Right kidney (tissue), 9 donors: ENCODE data around the gene CNGB1.
A peak's percentile ranks its signal among the peaks of the same experiment; 100 is the strongest.
"Not testable (repeated sequence)": the region's sequence is repeated elsewhere in the genome, so short reads cannot be mapped to it uniquely, and the experiment has no call there.

ENCODE experiments used
- DNase-seq: peaks from one replicate; pipeline ENCODE4 v3.0.0-alpha.2; 2016
- long read RNA-seq, 8 donors: transcript quantifications; one replicate each; lab custom pipeline, GENCODE V29; 2026

The CNGB1 gene
- long read RNA-seq, donor 1: 0 reads
- long read RNA-seq, donor 2: 0 reads
- long read RNA-seq, donor 3: 0 reads
- long read RNA-seq, donor 4: 0 reads
- long read RNA-seq, donor 5: 0 reads
- long read RNA-seq, donor 6: 0 reads
- long read RNA-seq, donor 7: 0 reads
- long read RNA-seq, donor 8: 0 reads

- no peak for DNase-seq
Observed at GRCh38 chr16:57970970-57971369, at the start of gene CNGB1. Gene CNGB1, minus strand, starts transcription at chr16:57971128. Its CDS starts 3,842 bp downstream, at chr16:57967286.

DNA sequence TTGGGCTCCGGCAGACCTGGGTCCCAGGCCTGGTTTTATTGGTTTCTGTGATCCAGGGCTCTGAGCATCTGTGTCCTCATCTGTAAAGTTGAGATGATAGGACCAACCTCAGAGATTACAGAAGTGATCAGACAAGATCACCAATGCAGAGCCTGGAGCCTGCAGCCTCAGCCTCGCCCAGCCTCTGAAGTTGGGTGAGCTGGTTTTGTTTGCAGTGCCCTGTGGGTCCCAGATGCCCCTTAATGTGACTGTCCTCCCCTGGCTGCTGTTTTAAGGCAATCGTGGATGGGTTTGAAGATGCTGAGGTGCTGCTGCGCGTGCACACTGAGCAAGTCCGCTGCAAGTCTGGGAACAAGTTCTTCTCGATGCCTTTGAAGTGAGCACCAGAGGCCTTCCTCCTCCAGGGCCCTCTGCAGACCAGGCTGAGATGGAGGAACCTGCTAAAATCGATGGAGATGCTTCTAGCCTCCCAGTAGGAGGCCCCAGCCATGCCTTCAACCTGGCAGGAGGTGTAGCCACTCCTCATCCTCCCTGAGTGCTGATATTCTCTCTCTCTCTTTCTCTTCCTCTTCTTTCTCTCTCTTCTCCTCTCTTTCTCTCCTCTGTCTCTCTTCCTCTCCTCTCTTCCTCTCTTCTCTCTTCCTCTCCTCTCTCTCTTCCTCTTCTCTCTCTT, 49.1 kb upstream of the CNGB1 start:
- DNase-seq: no peak

DNA sequence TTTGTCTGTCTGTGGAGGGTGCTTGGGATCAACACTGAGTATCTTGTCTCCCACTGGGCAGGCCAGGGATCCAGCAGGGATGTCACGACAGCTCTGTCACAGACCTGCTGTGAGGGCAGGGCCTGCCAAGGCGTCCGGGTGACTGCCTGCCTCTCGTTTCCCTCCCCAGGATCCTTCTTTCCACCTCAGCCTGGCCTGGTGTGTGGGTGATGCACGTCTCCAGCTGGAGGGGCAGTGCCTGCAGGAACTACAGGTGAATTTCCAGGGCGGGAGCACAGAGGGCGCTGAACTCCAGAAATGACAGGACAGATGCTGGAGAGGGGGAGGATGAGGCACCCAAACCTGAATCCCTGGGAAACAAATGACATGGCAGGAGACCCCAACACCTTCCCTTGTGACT, 47.9 kb upstream of the CNGB1 start:
- DNase-seq: no peak

GRCh38 chr16:58016840-58017446, 46.0 kb upstream of the CNGB1 start:
- no peak for DNase-seq

GRCh38 chr16:58013201-58013956, 42.5 kb upstream of the CNGB1 start:
- no peak for DNase-seq

- no peak for DNase-seq
Observed at GRCh38 chr16:58012481-58012880, 41.6 kb upstream of the CNGB1 start.

GRCh38 chr16:58011652-58012051, 40.7 kb upstream of the CNGB1 start:
- DNase-seq: no peak

GRCh38 chr16:58010886-58011285, 40.0 kb upstream of the CNGB1 start:
- DNase-seq: no peak

DNA sequence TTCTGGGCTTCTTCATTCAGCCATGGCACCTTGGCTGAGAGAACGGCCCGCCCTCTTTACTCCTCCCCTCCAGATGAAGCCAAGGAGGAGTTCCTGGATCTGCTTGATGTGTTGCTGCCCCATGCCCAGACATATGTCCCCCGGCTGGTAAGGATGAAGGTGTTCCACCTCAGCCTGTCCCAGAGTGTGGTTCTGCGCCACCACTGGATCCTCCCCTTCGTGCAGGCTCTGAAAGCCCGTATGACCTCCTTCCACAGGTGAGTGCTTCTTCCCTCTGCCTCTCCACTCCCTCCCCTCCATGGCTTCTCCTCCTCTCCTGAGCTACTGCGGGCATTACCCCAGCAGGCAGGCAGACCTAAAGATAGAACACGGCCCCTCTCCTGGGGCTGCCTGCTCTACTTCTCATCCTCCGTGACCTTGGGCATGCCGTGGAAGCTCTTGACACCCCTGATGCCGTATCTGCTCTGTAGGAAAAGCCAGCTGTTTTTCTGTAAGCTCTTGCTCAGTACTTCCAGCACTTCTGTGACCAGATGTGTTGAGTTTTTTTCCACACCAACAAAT, 39.0 kb upstream of the CNGB1 start:
- no peak for DNase-seq

DNA sequence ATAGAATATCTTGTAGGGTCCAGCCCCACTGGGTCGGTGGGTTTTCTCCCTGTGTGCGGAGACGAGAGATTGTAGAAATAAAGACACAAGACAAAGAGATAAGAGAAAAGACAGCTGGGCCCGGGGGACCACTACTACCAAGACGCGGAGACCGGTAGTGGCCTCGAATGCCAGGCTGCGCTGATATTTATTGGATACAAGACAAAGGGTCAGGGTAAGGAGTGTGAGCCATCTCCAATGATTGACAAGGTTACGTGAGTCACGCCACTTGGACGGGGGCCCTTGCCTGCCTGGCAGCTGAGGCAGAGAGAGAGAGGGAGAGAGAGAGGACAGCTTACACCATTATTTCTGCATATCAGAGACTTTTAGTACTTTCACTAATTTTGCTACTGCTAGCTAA, 33.8 kb upstream of the CNGB1 start:
- DNase-seq: not testable (repeated sequence)

- no peak for DNase-seq
Observed at GRCh38 chr16:58002936-58003335, 32.0 kb upstream of the CNGB1 start.

- DNase-seq: no peak
Observed at GRCh38 chr16:58002416-58002800, 31.5 kb upstream of the CNGB1 start.

- DNase-seq: no peak
Observed at GRCh38 chr16:58001781-58002415, 31.0 kb upstream of the CNGB1 start.

GRCh38 chr16:58000706-58001676, 30.1 kb upstream of the CNGB1 start, which contains the start of gene USB1:
Gene USB1, plus strand, starts transcription at chr16:58001407. Its CDS starts 77 bp downstream, at chr16:58001484.
- peak; percentile 90 for DNase-seq

GRCh38 chr16:57999971-58000705, 29.2 kb upstream of the CNGB1 start, which contains the start of gene ZNF319:
Gene ZNF319, minus strand, starts transcription at chr16:58000672. Its CDS starts 2,407 bp downstream, at chr16:57998265.
- DNase-seq: peak; percentile 69

DNA sequence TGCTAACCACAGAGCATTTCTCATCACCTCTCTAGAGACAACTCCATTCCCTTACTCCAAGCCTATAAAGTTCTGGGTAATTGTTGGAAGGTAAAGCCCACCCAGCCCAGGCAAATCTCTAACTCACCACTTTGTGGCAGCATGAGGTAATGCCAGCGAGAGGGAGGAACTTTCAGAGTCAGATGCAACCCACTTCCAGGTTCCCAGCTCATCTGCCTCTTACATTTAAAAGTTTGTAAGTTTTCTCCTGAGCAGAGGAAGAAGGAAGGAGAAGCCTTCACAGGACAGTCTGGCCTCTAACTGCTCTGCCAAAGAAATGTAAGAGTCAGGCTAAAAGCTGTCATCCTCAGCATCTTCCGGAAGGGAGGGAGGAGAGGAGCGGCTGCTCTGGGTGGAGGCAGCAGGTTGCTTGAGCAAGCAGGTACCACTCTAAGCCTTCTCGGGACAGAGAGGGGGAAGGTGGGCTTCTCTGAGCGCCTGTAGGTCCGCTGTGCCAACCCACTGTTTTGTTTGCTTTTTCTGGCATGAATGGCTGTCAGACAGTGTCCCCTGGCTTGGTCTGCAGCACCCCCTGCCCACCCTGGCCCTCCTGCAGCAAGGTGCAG, 28.5 kb upstream of the CNGB1 start:
- no peak for DNase-seq

- no peak for DNase-seq
Observed at GRCh38 chr16:57998992-57999365, 28.1 kb upstream of the CNGB1 start.

DNA sequence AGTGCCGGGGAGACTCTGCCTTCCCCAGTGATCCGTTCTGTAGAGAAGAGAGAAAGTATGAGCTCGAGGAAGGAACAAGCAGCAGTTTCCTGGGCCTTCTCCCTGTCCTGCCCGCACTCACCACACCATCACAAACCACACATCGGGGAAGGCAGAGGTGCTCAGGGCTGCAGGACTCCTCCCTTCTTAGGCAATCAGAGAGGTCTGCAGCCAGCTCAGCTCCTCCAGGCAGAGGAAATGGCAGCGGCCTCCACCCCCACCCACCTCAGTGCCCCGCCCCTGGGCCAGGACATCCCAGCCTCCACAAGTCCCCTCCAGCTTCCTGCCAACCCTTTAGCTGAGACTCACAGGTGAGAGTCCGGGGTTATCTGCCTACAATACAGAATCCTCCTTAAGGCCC, 27.6 kb upstream of the CNGB1 start:
- DNase-seq: no peak

GRCh38 chr16:57997528-57998265, 26.8 kb upstream of the CNGB1 start:
- DNase-seq: no peak
